ENCODE data around the gene HECTD2.
A peak's percentile ranks its signal among the peaks of the same experiment; 100 is the strongest.

HECTD2 gene

GRCh38 chr10:91545838-91546237 is 135.7 kb downstream of the HECTD2 start:
- H3K4me3 ChIP-seq (ENCODE audit: severe bottlenecking) = no peak overlapping the region
- TF ChIP-seq CTCF (IDR thresholded peaks at IDR 0.05; ENCODE audit: poor library complexity, severe bottlenecking) = no peak
- no peaks in the 10 kb centered on the region for H3K36me3 ChIP-seq (ENCODE audit: low read depth)
- no peak overlapping the region for H3K27ac ChIP-seq (ENCODE audit: poor library complexity, severe bottlenecking)
- ATAC-seq (ENCODE audit: low read depth) = no peak
- no peaks in the 10 kb centered on the region for H3K27me3 ChIP-seq (ENCODE audit: insufficient read depth, poor library complexity, severe bottlenecking)
- DNase-seq (ENCODE audit: low spot score) = no peak
- H3K9me3 ChIP-seq (ENCODE audit: severe bottlenecking) = no peaks in the 10 kb centered on the region
- no peaks in the 10 kb centered on the region for H3K4me1 ChIP-seq (ENCODE audit: insufficient read depth, poor library complexity, severe bottlenecking)

- Histone ChIP-seq H3K27ac (ENCODE audit: poor library complexity, severe bottlenecking) (no peak overlapping the region), H3K36me3 (ENCODE audit: low read depth) (no peaks in the 10 kb centered on the region), H3K9me3 (ENCODE audit: severe bottlenecking) (no peaks in the 10 kb centered on the region), H3K27me3 (ENCODE audit: insufficient read depth, poor library complexity, severe bottlenecking) (no peaks in the 10 kb centered on the region), H3K4me3 (ENCODE audit: severe bottlenecking) (no peak overlapping the region), H3K4me1 (ENCODE audit: insufficient read depth, poor library complexity, severe bottlenecking) (no peaks in the 10 kb centered on the region)
- ATAC-seq (ENCODE audit: low read depth) (no peak), DNase-seq (ENCODE audit: low spot score) (no peak)
- TF ChIP-seq CTCF (IDR thresholded peaks at IDR 0.05; ENCODE audit: poor library complexity, severe bottlenecking) = no peak
These were observed 139.1 kb downstream of the HECTD2 start for GRCh38 chr10:91549262-91549661.

- Histone ChIP-seq H3K27ac (ENCODE audit: poor library complexity, severe bottlenecking) (no peak overlapping the region), H3K36me3 (ENCODE audit: low read depth) (no peaks in the 10 kb centered on the region), H3K4me3 (ENCODE audit: severe bottlenecking) (no peak overlapping the region), H3K9me3 (ENCODE audit: severe bottlenecking) (no peaks in the 10 kb centered on the region), H3K27me3 (ENCODE audit: insufficient read depth, poor library complexity, severe bottlenecking) (no peaks in the 10 kb centered on the region), H3K4me1 (ENCODE audit: insufficient read depth, poor library complexity, severe bottlenecking) (peaks cover under 1% of the 10 kb centered on the region)
- TF ChIP-seq CTCF (IDR thresholded peaks at IDR 0.05; ENCODE audit: poor library complexity, severe bottlenecking) = no peak
- DNase-seq (ENCODE audit: low spot score) = no peak
- no peak for ATAC-seq (ENCODE audit: low read depth)
These were observed 139.9 kb downstream of the HECTD2 start for GRCh38 chr10:91550021-91550420.

GRCh38 chr10:91551856-91552255 is 141.7 kb downstream of the HECTD2 start:
- Histone ChIP-seq H3K27me3 (ENCODE audit: insufficient read depth, poor library complexity, severe bottlenecking) (no peaks in the 10 kb centered on the region), H3K27ac (ENCODE audit: poor library complexity, severe bottlenecking) (no peak overlapping the region), H3K4me3 (ENCODE audit: severe bottlenecking) (no peak overlapping the region), H3K4me1 (ENCODE audit: insufficient read depth, poor library complexity, severe bottlenecking) (peaks cover 12% of the 10 kb centered on the region), H3K36me3 (ENCODE audit: low read depth) (no peaks in the 10 kb centered on the region), H3K9me3 (ENCODE audit: severe bottlenecking) (no peaks in the 10 kb centered on the region)
- no peak for DNase-seq (ENCODE audit: low spot score)
- TF ChIP-seq CTCF (IDR thresholded peaks at IDR 0.05; ENCODE audit: poor library complexity, severe bottlenecking) = peak; percentile 51
- ATAC-seq (ENCODE audit: low read depth) = peak; percentile 54; the same call in 2 of the 3 replicates

GRCh38 chr10:91552274-91553095 is 142.3 kb downstream of the HECTD2 start:
- Histone ChIP-seq H3K4me3 (ENCODE audit: severe bottlenecking) (no peak overlapping the region), H3K27me3 (ENCODE audit: insufficient read depth, poor library complexity, severe bottlenecking) (no peaks in the 10 kb centered on the region), H3K9me3 (ENCODE audit: severe bottlenecking) (no peaks in the 10 kb centered on the region), H3K36me3 (ENCODE audit: low read depth) (no peaks in the 10 kb centered on the region), H3K27ac (ENCODE audit: poor library complexity, severe bottlenecking) (no peak overlapping the region), H3K4me1 (ENCODE audit: insufficient read depth, poor library complexity, severe bottlenecking) (peaks cover 12% of the 10 kb centered on the region)
- no peak for DNase-seq (ENCODE audit: low spot score)
- TF ChIP-seq CTCF (IDR thresholded peaks at IDR 0.05; ENCODE audit: poor library complexity, severe bottlenecking) = no peak
- ATAC-seq (ENCODE audit: low read depth) = no peak
